Mesendoderm (in vitro differentiated cells): ENCODE measurements around the gene MMP24.

Experiments used
- DNase-seq: peaks from one replicate; pipeline ENCODE4 v3.0.0; 2013
- H2AK5ac ChIP-seq: 2 replicates; pipeline ENCODE4 v1.6.1; 2013; ENCODE audit warnings: low read length, inconsistent platforms
- H2BK120ac ChIP-seq: 2 replicates; pipeline ENCODE4 v1.6.1; 2013; ENCODE audit warnings: low read depth, mild to moderate bottlenecking, low read length, moderate library complexity, mixed read lengths
- H2BK15ac ChIP-seq: replicated peaks from 2 replicates; pipeline ENCODE4 v1.6.1; 2013; ENCODE audit warnings: low read depth, mild to moderate bottlenecking, moderate library complexity
- H2BK5ac ChIP-seq: 2 replicates; pipeline ENCODE4 v1.6.1; 2013; ENCODE audit warnings: low read length, inconsistent platforms
- H3K18ac ChIP-seq: 2 replicates; pipeline ENCODE4 v1.6.1; 2013; ENCODE audit warnings: mild to moderate bottlenecking, low read length, mixed read lengths
- H3K23ac ChIP-seq: one replicate; pipeline ENCODE4 v1.6.1; 2013; ENCODE audit warnings: low read length
- H3K27ac ChIP-seq: 2 replicates; pipeline ENCODE4 v1.5.1; 2013; ENCODE audit warnings: low read depth, mild to moderate bottlenecking, inconsistent platforms, low read length, moderate library complexity
- H3K27me3 ChIP-seq: 2 replicates; pipeline ENCODE4 v1.6.1; 2013; ENCODE audit warnings: low read length, control low read depth, mild to moderate bottlenecking, inconsistent platforms; ENCODE audit not compliant: insufficient read depth, poor library complexity
- H3K36me3 ChIP-seq: 2 replicates; pipeline ENCODE4 v1.6.1; 2013; ENCODE audit warnings: low read length, inconsistent platforms; ENCODE audit not compliant: control insufficient read depth, insufficient read depth
- H3K4ac ChIP-seq: one replicate; pipeline ENCODE4 v1.6.1; 2013; ENCODE audit warnings: low read depth, mild to moderate bottlenecking, low read length, moderate library complexity
- H3K4me1 ChIP-seq: 2 replicates; pipeline ENCODE4 v1.6.1; 2013; ENCODE audit warnings: low read depth, low read length, inconsistent platforms; ENCODE audit not compliant: control insufficient read depth
- H3K4me2 ChIP-seq: 2 replicates; pipeline ENCODE4 v1.6.1; 2013; ENCODE audit warnings: low read length
- H3K4me3 ChIP-seq: 2 replicates; pipeline ENCODE4 v1.5.1; 2013; ENCODE audit warnings: mild to moderate bottlenecking, low read length
- H3K56ac ChIP-seq: one replicate; pipeline ENCODE4 v1.6.1; 2013; ENCODE audit warnings: low read length
- H3K79me1 ChIP-seq: 2 replicates; pipeline ENCODE4 v1.6.1; 2013; ENCODE audit warnings: low read length, inconsistent platforms
- H3K79me2 ChIP-seq: 2 replicates; pipeline ENCODE4 v1.6.1; 2013; ENCODE audit warnings: mild to moderate bottlenecking, low read length; ENCODE audit not compliant: control insufficient read depth, insufficient read depth
- H3K9ac ChIP-seq: 2 replicates; pipeline ENCODE4 v1.6.1; 2013; ENCODE audit warnings: low read length, inconsistent platforms
- H4K5ac ChIP-seq: one replicate; pipeline ENCODE4 v1.6.1; 2013; ENCODE audit warnings: low read length
- H4K8ac ChIP-seq: one replicate; pipeline ENCODE4 v1.6.1; 2013; ENCODE audit warnings: low read depth, mild to moderate bottlenecking, control low read depth, low read length, moderate library complexity
- WGBS: extraction: QIAGEN DNeasy Blood & Tissue Kit; methylation state at CpG from one replicate; pipeline ENCODE4 v1.1.7; 2013; ENCODE audit warnings: low lambda C conversion rate, missing lambda C conversion rate; ENCODE audit not compliant: insufficient coverage; ENCODE audit errors: extremely low coverage; 5-methylcytosine and 5-hydroxymethylcytosine counted together

Gene MMP24

DNA sequence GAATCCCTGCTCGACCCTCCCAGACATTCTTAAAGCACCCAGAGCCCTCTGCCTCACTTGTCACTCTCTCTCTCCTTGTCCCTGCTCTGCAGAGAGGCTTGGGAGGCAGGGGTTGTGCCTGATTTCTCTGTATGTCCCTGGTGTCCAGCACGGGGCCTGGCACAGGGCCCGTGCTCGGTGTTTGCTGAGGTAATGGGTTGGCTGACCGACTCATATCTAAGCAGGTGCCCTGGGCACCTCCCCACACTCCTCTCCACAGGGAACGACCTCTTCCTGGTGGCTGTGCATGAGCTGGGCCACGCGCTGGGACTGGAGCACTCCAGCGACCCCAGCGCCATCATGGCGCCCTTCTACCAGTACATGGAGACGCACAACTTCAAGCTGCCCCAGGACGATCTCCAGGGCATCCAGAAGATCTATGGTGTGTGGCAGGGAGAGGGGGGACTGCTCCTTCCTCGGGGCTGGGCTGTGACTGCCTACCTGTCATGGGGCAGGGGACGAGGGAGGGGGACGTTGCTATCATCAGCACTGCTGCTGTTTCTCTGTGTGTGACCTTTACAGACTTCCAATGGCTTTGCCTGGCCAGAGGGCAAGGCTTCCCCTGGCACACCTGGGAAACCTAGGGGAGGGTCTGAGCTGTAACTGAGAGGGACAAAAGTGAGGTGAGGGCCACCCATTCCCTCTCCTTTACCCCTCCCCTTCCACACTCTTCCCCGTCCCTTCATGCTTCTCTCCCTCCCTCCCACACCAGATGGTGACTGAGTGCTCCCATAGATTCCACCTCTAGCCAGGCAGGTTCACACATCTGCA is 37.2 kb downstream of the MMP24 start:
- peaks cover 7% of the 10 kb centered on the region for H3K4me1 ChIP-seq
- no peaks in the 10 kb centered on the region for H3K27me3 ChIP-seq
- peak overlapping the region; percentile 6 for H2AK5ac ChIP-seq
- WGBS: no CpG with 5 or more reads among the region's 17 CpGs
- DNase-seq: no peak
- H3K56ac ChIP-seq: peak overlapping the region; percentile 66
- H3K18ac ChIP-seq: peak overlapping the region; percentile 29
- peak overlapping the region; percentile 18 for H3K4ac ChIP-seq
- no peaks in the 10 kb centered on the region for H3K79me1 ChIP-seq
- H3K9ac ChIP-seq: no peak overlapping the region
- no peak overlapping the region for H4K8ac ChIP-seq
- H2BK5ac ChIP-seq: peak overlapping the region; percentile 75
- H3K36me3 ChIP-seq: no peaks in the 10 kb centered on the region
- peak overlapping the region; percentile 77 for H3K27ac ChIP-seq
- no peaks in the 10 kb centered on the region for H3K79me2 ChIP-seq
- no peak overlapping the region for H4K5ac ChIP-seq
- H2BK15ac ChIP-seq: no peak overlapping the region
- H3K4me2 ChIP-seq: no peak overlapping the region
- peak overlapping the region; percentile 83 for H2BK120ac ChIP-seq
- peak overlapping the region; percentile 91 for H3K23ac ChIP-seq
- H3K4me3 ChIP-seq: no peak overlapping the region

GRCh38 chr20:35264755-35265154 is 38.3 kb downstream of the MMP24 start:
- no peak overlapping the region for H3K27ac ChIP-seq
- peaks cover 7% of the 10 kb centered on the region for H3K4me1 ChIP-seq
- H3K18ac ChIP-seq: no peak overlapping the region
- no peak overlapping the region for H2BK120ac ChIP-seq
- H2BK5ac ChIP-seq: no peak overlapping the region
- H3K4me2 ChIP-seq: no peak overlapping the region
- WGBS: no CpG with 5 or more reads among the region's 1 CpG
- H2BK15ac ChIP-seq: no peak overlapping the region
- H3K79me2 ChIP-seq: no peaks in the 10 kb centered on the region
- peak; percentile 84 for DNase-seq
- no peak overlapping the region for H3K56ac ChIP-seq
- no peaks in the 10 kb centered on the region for H3K79me1 ChIP-seq
- H4K8ac ChIP-seq: no peak overlapping the region
- H3K27me3 ChIP-seq: no peaks in the 10 kb centered on the region
- H3K4ac ChIP-seq: no peak overlapping the region
- H4K5ac ChIP-seq: no peak overlapping the region
- no peak overlapping the region for H3K23ac ChIP-seq
- no peak overlapping the region for H3K4me3 ChIP-seq
- no peak overlapping the region for H3K9ac ChIP-seq
- no peaks in the 10 kb centered on the region for H3K36me3 ChIP-seq
- no peak overlapping the region for H2AK5ac ChIP-seq

DNA sequence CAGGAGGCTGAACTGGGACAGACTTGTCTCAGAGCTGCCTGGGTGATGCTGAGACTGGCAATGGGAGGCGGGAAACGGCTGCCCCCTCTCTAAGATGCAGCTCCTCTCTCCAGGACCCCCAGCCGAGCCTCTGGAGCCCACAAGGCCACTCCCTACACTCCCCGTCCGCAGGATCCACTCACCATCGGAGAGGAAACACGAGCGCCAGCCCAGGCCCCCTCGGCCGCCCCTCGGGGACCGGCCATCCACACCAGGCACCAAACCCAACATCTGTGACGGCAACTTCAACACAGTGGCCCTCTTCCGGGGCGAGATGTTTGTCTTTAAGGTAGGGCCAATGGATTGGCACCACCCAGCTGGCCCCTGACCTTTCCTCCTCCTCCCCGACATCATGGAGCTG is 40.6 kb downstream of the MMP24 start:
- H3K56ac ChIP-seq: no peak overlapping the region
- no peak overlapping the region for H2BK120ac ChIP-seq
- peaks cover 6% of the 10 kb centered on the region for H3K4me1 ChIP-seq
- no peaks in the 10 kb centered on the region for H3K79me2 ChIP-seq
- no peaks in the 10 kb centered on the region for H3K79me1 ChIP-seq
- WGBS: no CpG with 5 or more reads among the region's 16 CpGs
- no peak overlapping the region for H2BK15ac ChIP-seq
- no peak overlapping the region for H4K8ac ChIP-seq
- H2BK5ac ChIP-seq: no peak overlapping the region
- no peak overlapping the region for H3K27ac ChIP-seq
- H3K4ac ChIP-seq: no peak overlapping the region
- H3K23ac ChIP-seq: no peak overlapping the region
- no peak overlapping the region for H3K18ac ChIP-seq
- H3K4me2 ChIP-seq: no peak overlapping the region
- H4K5ac ChIP-seq: no peak overlapping the region
- no peak overlapping the region for H3K4me3 ChIP-seq
- H3K27me3 ChIP-seq: no peaks in the 10 kb centered on the region
- H3K36me3 ChIP-seq: no peaks in the 10 kb centered on the region
- no peak for DNase-seq
- no peak overlapping the region for H2AK5ac ChIP-seq
- H3K9ac ChIP-seq: no peak overlapping the region

GRCh38 chr20:35269055-35269781 is 42.7 kb downstream of the MMP24 start:
- Histone ChIP-seq H3K9ac (no peak overlapping the region), H3K27me3 (no peaks in the 10 kb centered on the region), H3K18ac (no peak overlapping the region), H3K36me3 (no peaks in the 10 kb centered on the region), H2BK5ac (no peak overlapping the region), H3K4me3 (no peak overlapping the region), H4K5ac (no peak overlapping the region), H3K56ac (peak overlapping the region; percentile 62), H3K79me1 (no peaks in the 10 kb centered on the region), H2AK5ac (no peak overlapping the region), H4K8ac (no peak overlapping the region), H3K4me2 (no peak overlapping the region), H3K79me2 (no peaks in the 10 kb centered on the region), H2BK120ac (no peak overlapping the region), H3K4me1 (no peaks in the 10 kb centered on the region), H3K23ac (no peak overlapping the region), H3K4ac (no peak overlapping the region), H3K27ac (no peak overlapping the region), H2BK15ac (no peak overlapping the region)
- no CpG with 5 or more reads among the region's 14 CpGs for WGBS
- peak; percentile 90 for DNase-seq

- no peaks in the 10 kb centered on the region for H3K27me3 ChIP-seq
- H2BK15ac ChIP-seq: no peak overlapping the region
- no peak overlapping the region for H3K27ac ChIP-seq
- no peak overlapping the region for H3K4me3 ChIP-seq
- H3K79me2 ChIP-seq: no peaks in the 10 kb centered on the region
- DNase-seq: peak; percentile 66
- no peak overlapping the region for H3K9ac ChIP-seq
- no peaks in the 10 kb centered on the region for H3K36me3 ChIP-seq
- H3K4me2 ChIP-seq: no peak overlapping the region
- H3K79me1 ChIP-seq: no peaks in the 10 kb centered on the region
- H2AK5ac ChIP-seq: no peak overlapping the region
- no peak overlapping the region for H3K18ac ChIP-seq
- no peak overlapping the region for H4K8ac ChIP-seq
- H4K5ac ChIP-seq: no peak overlapping the region
- no peak overlapping the region for H2BK120ac ChIP-seq
- no peak overlapping the region for H3K23ac ChIP-seq
- no peak overlapping the region for H3K4ac ChIP-seq
- H2BK5ac ChIP-seq: no peak overlapping the region
- no peak overlapping the region for H3K56ac ChIP-seq
- H3K4me1 ChIP-seq: no peaks in the 10 kb centered on the region
- no CpG with 5 or more reads among the region's 19 CpGs for WGBS
Measured at GRCh38 chr20:35270021-35270902, 43.8 kb downstream of the MMP24 start.
